Mucosa of descending colon (tissue), 3 donors: Measurements from ENCODE around the gene MARCO. TPM values are rescaled to one million over a fixed set of nuclear protein-coding genes. Genes with fewer than 3 reads are reported as not detected.

Experiments
- ATAC-seq: fragments of 200-7000 bp; cut with Tn5 transposase; one replicate; pipeline ENCODE4 v1.9.1; 2020; ENCODE audit warnings: mild to moderate bottlenecking, moderate library complexity
- DNase-seq, 3 donors: peaks; one replicate each; pipeline ENCODE4 v3.0.0-alpha.2; 2020
- H3K36me3 ChIP-seq: fragments of 200-600 bp; one replicate; pipeline ENCODE4 v1.8.0; 2021; ENCODE audit warnings: low read depth, mild to moderate bottlenecking
- H3K4me1 ChIP-seq: fragments of 200-600 bp; one replicate; pipeline ENCODE4 v1.8.0; 2021; ENCODE audit warnings: low read depth, mild to moderate bottlenecking
- H3K4me3 ChIP-seq: fragments of 200-600 bp; one replicate; pipeline ENCODE4 v1.8.0; 2021; ENCODE audit warnings: mild to moderate bottlenecking
- H3K9me3 ChIP-seq: fragments of 200-600 bp; one replicate; pipeline ENCODE4 v1.8.0; 2021; ENCODE audit warnings: mild to moderate bottlenecking
- intact Hi-C, 2 donors: fragments of 100-400 bp; cut with DNase I in 1 of 2; cut with micrococcal nuclease in 1 of 2; formaldehyde crosslinking; loops; one replicate each; pipeline versions ENCODE4 v1.11.0 to v1.11.1; 2022; cut with DNase I, micrococcal nuclease
- total RNA-seq, 3 donors: library from RNA; stranded (reverse); fragmentation: NEBNext Ultra II Directional in 2 of 3; extraction: Animal tissue kit (Norgen Biotek cat#: 25700) in 2 of 3; gene quantifications; one replicate each; pipeline versions ENCODE4 v1.2.1 to v1.2.4, GENCODE V29; 2021 to 2023
- TF ChIP-seq, protein P1 (sequence below): fragments of 200-600 bp; IDR thresholded peaks from one replicate; pipeline ENCODE4 v1.8.0; 2022; ENCODE audit warnings: antibody characterized with exemption, mild to moderate bottlenecking
- donor health status: DM: no; HTN: no; CAD: no; lungs with moderate emphysema.
- donor health status: DM: no; HTN: no; CAD: no.
- donor health status: DM: no; HTN: yes; CAD: no.

MARCO gene
- total RNA-seq, 3 donors from 2014 or later: 0.69 to 13.3 (median 10.4) TPM

DNA sequence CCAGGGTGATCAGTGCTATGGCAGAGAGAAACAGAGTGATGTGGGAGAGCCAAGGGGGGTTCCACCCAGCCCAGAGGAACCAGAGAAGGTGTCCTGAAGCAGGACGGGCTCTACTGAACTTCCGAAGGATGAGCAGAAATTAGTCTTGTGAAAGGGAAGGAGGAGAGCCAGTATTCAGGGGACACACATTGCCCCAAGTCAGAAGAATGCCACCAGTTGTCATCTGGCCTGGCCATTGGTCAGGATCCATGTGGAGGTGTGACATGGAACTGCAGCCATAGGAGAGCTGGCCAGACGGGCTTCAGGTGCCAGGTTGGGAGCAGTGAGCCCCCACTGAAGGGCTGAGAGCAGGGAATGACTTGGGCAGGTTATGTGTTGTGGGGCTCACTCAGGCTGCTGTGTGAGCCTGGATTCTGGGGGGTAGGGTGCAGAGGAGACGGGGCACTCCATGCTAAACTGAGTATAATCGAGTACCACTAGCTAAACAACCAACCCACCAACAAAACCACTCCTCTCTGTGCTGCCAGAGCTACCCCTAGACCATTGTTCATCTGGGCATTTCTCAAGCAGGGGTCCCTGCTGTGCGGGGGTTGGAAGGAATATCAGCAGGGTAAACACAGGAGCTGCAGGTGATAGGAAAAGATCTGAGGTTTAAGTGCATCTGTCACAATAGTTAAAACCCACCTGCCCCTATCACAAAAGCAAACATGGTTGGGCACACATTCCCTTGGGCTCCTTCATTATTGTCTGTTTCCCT lies 25.3 kb downstream of the MARCO start:
- TF ChIP-seq, protein P1, sequence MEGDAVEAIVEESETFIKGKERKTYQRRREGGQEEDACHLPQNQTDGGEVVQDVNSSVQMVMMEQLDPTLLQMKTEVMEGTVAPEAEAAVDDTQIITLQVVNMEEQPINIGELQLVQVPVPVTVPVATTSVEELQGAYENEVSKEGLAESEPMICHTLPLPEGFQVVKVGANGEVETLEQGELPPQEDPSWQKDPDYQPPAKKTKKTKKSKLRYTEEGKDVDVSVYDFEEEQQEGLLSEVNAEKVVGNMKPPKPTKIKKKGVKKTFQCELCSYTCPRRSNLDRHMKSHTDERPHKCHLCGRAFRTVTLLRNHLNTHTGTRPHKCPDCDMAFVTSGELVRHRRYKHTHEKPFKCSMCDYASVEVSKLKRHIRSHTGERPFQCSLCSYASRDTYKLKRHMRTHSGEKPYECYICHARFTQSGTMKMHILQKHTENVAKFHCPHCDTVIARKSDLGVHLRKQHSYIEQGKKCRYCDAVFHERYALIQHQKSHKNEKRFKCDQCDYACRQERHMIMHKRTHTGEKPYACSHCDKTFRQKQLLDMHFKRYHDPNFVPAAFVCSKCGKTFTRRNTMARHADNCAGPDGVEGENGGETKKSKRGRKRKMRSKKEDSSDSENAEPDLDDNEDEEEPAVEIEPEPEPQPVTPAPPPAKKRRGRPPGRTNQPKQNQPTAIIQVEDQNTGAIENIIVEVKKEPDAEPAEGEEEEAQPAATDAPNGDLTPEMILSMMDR: no peak
- Histone ChIP-seq H3K36me3 (no peaks in the 10 kb centered on the region), H3K4me1 (no peaks in the 10 kb centered on the region), H3K4me3 (no peak overlapping the region), H3K9me3 (no peaks in the 10 kb centered on the region)
- no peak for DNase-seq
- intact Hi-C loops: no loop called here
- ATAC-seq: no peak

DNA sequence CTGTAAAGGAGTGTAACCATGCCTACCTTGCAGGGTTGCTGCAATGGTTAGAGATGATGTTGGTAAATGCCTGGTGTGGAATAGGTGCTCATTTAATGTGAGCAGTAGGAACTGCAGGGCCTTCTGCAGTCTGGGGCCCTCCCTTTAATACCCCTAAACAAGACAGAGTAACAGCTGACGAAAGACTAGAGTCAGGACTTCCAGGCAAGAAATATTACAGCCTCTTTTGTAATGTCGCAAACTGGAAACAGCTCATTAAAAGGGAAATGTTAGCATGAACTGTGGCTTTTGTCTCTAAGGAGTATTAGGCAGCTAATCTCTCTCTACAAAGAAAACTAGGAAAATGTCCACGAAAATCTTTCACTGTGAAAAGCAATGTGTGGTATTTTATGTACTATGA lies 26.0 kb downstream of the MARCO start:
- Histone ChIP-seq H3K36me3 (no peaks in the 10 kb centered on the region), H3K9me3 (no peaks in the 10 kb centered on the region), H3K4me1 (no peaks in the 10 kb centered on the region), H3K4me3 (no peak overlapping the region)
- no peak for ATAC-seq
- TF ChIP-seq, protein P1: no peak
- no peak for DNase-seq
- intact Hi-C loops: no loop called here

DNA sequence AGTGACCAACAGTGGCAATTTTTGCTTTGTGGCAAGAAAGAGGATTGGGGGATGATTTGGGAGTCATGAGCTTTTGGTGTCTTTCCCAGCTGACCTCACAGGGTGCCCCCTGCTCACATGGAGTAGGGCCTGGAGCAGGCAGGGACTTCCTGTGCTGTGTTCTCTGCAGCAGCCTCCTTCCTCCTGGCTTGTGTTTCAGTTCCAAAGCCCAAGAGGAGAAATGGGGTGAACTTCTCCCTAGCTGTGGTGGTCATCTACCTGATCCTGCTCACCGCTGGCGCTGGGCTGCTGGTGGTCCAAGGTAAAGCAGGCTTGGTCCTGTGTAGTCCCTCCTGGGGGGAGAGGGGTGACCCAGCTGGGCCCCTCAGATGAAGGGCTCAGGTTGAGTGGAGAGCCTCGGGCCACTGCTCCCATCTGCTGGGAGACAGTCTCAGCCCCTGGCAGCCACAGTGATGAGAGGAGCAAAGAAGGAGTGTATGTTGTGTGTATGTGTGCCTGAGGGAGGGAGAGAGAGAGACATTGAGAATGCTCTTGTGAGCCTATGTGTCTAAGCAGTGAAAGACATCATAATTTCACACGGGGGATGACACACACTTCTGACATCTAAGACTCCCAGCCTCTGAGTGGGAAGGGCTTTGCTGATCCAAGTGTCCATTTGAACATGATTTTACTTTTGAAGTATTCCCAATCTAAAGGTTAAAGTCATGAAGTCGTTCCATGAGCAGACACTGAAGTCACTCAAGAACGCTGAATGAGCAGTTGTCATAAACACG lies 27.2 kb downstream of the MARCO start:
- no peaks in the 10 kb centered on the region for H3K4me1 ChIP-seq
- no peak overlapping the region for H3K4me3 ChIP-seq
- DNase-seq (no peak), ATAC-seq (no peak)
- intact Hi-C loops: no loop called here
- H3K9me3 ChIP-seq: no peaks in the 10 kb centered on the region
- TF ChIP-seq, protein P1: no peak
- no peaks in the 10 kb centered on the region for H3K36me3 ChIP-seq

DNA sequence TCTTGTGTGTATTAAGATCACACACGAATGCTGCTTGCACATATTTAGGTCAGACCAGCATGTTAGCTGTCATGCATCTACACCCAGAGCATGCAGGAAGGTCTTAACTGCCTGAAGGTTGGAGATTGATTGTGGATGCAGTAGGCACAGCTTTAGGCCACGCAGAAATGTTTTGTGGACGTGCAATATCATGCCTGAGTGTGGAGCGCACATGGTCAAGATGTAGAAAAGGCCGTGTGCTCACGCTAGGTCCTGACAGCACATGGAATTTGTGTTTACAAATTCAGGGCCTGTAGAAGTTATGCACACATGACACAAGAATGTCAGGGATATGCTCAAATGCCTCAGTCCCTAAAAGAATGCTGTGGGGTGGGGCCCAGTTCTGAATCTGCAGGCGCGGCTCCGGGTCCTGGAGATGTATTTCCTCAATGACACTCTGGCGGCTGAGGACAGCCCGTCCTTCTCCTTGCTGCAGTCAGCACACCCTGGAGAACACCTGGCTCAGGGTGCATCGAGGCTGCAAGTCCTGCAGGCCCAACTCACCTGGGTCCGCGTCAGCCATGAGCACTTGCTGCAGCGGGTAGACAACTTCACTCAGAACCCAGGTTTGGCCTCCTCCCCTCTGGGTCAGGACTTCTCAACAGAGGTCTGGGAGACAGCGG lies 27.9 kb downstream of the MARCO start:
- H3K4me3 ChIP-seq: no peak overlapping the region
- no peaks in the 10 kb centered on the region for H3K4me1 ChIP-seq
- DNase-seq: no peak
- no peak for ATAC-seq
- H3K36me3 ChIP-seq: no peaks in the 10 kb centered on the region
- intact Hi-C loops: no loop called here
- H3K9me3 ChIP-seq: no peaks in the 10 kb centered on the region
- TF ChIP-seq, protein P1: no peak

DNA sequence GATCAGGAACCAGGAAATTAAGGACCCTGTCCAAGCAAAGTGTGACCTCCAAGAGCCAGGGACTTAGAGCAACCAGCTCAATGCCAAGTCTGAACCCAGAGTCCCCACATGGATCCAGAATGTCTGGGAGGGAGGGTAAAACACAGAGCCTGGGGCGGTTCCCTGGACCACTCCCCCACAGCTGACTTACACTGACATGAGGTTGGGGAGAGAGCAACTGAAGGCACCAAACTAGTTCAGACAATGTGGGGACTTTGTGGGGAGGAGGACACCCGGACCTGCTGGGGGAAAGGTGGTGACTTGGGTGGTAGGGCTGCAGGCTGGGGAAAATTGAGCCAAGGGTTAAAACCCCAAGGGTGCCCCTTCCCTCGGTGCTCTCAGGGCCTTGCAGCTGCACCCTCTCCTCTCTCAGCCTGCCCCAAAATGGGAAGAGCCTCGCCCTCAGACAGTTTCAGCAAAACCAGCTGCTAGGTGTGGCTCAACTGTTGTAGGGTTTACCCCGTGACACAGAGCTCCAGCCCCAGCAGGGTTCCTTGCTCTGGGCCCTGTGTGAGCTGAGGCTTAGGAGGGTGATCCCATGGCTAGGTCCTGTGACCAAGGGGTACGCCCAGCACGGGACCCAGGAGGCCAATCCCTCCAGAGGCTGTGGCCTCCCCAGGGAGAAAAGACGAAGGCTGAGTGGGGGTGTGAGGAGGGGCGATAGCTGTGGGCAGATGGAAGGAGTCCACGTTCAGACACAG lies 28.6 kb downstream of the MARCO start:
- no peak for DNase-seq
- no peaks in the 10 kb centered on the region for H3K9me3 ChIP-seq

More for the DNA sequence above, 28.6 kb downstream of the MARCO start:
- TF ChIP-seq, protein P1: no peak
- Histone ChIP-seq H3K36me3 (no peaks in the 10 kb centered on the region), H3K4me1 (no peaks in the 10 kb centered on the region), H3K4me3 (no peak overlapping the region)
- intact Hi-C loops: no loop called here
- peak; percentile 29 for ATAC-seq
